Neural progenitor cell (in vitro differentiated cells): ENCODE data around the gene RCSD1. TPM values are rescaled to one million over a fixed set of nuclear protein-coding genes. Genes with fewer than 3 reads are reported as not detected.

Experiments
- DNase-seq: peaks from one replicate; pipeline ENCODE4 v3.0.0-alpha.2; 2016; ENCODE audit warnings: low spot score
- H2AFZ ChIP-seq: fragments of 200-600 bp; sonication (generic); replicated peaks from 2 replicates; pipeline ENCODE4 v1.6.1; 2016; ENCODE audit warnings: antibody characterized with exemption
- H3F3A ChIP-seq: fragments of 200-600 bp; sonication (generic); 2 replicates; pipeline ENCODE4 v1.6.1; 2016; ENCODE audit warnings: antibody characterized with exemption, low read depth
- H3K27ac ChIP-seq: fragments of 200-600 bp; sonication (generic); 2 replicates; pipeline ENCODE4 v1.5.1; 2016; ENCODE audit warnings: mild to moderate bottlenecking
- H3K27me3 ChIP-seq: fragments of 200-600 bp; sonication (generic); 2 replicates; pipeline ENCODE4 v1.6.1; 2016; ENCODE audit warnings: mild to moderate bottlenecking, moderate library complexity
- H3K36me3 ChIP-seq: fragments of 200-600 bp; sonication (generic); 2 replicates; pipeline ENCODE4 v1.5.1; 2016
- H3K4me1 ChIP-seq: fragments of 200-600 bp; sonication (generic); 2 replicates; pipeline ENCODE4 v1.6.1; 2016; ENCODE audit warnings: mixed run types
- H3K4me2 ChIP-seq: fragments of 200-600 bp; sonication (generic); 2 replicates; pipeline ENCODE4 v1.6.1; 2016
- H3K4me3 ChIP-seq: fragments of 200-600 bp; sonication (generic); 2 replicates; pipeline ENCODE4 v1.5.1; 2016
- H3K79me2 ChIP-seq: fragments of 200-600 bp; sonication (generic); 2 replicates; pipeline ENCODE4 v1.6.1; 2016; ENCODE audit warnings: low read depth
- H3K9ac ChIP-seq: fragments of 200-600 bp; sonication (generic); 2 replicates; pipeline ENCODE4 v1.6.1; 2016
- H3K9me3 ChIP-seq: fragments of 200-600 bp; sonication (generic); 2 replicates; pipeline ENCODE4 v1.5.1; 2016; ENCODE audit warnings: low read depth
- H4K20me1 ChIP-seq: fragments of 200-600 bp; sonication (generic); 2 replicates; pipeline ENCODE4 v1.6.1; 2016; ENCODE audit warnings: low read depth
- H3K27ac Mint-ChIP-seq: 3 replicates; pipeline ENCODE4 v1.8.0; 2021; ENCODE audit warnings: mixed read lengths
- H3K27me3 Mint-ChIP-seq: 2 replicates; pipeline ENCODE4 v1.8.0; 2022; ENCODE audit warnings: low read depth, mild to moderate bottlenecking, inconsistent platforms, moderate library complexity, mixed read lengths; ENCODE audit not compliant: insufficient read depth
- H3K36me3 Mint-ChIP-seq: 3 replicates; pipeline ENCODE4 v1.8.0; 2021; ENCODE audit warnings: mixed read lengths
- H3K4me1 Mint-ChIP-seq: 3 replicates; pipeline ENCODE4 v1.8.0; 2021; ENCODE audit warnings: mixed read lengths
- H3K4me3 Mint-ChIP-seq: 3 replicates; pipeline ENCODE4 v1.8.0; 2021; ENCODE audit warnings: mild to moderate bottlenecking, moderate library complexity, mixed read lengths
- H3K9me3 Mint-ChIP-seq: 3 replicates; pipeline ENCODE4 v1.8.0; 2020; ENCODE audit warnings: mixed read lengths
- EZH2 ChIP-seq: fragments of 200-600 bp; sonication (generic); IDR thresholded peaks from 2 replicates; pipeline ENCODE4 v1.6.1; 2017; ENCODE audit warnings: antibody characterized with exemption, mild to moderate bottlenecking, moderate library complexity
- EZH2phosphoT487 ChIP-seq: fragments of 200-600 bp; sonication (generic); IDR thresholded peaks from 2 replicates; pipeline ENCODE4 v1.6.1; 2017; ENCODE audit warnings: antibody characterized with exemption
- total RNA-seq: library from RNA; depleted of rRNA; stranded (reverse); fragments of >200 nt; gene quantifications from 2 replicates; pipeline ENCODE4 v1.2.3, GENCODE V29; 2015; ENCODE audit warnings: low replicate concordance
- TF ChIP-seq, protein P1 (sequence below): fragments of 200-600 bp; sonication (generic); IDR thresholded peaks from 2 replicates; pipeline ENCODE4 v1.5.1; 2017; ENCODE audit warnings: antibody characterized with exemption, mild to moderate bottlenecking

The RCSD1 gene
- total RNA-seq, 1 donor from 2014 or later, result 0.06 TPM

- Mint-ChIP-seq H3K4me1 (peaks cover 39% of the 10 kb centered on the region), H3K4me3 (no peak overlapping the region), H3K27me3 (no peaks in the 10 kb centered on the region), H3K27ac (peak overlapping the region; percentile 55), H3K9me3 (no peaks in the 10 kb centered on the region), H3K36me3 (no peaks in the 10 kb centered on the region)
- peaks cover 15% of the 10 kb centered on the region for H3K4me1 ChIP-seq
- no peaks in the 10 kb centered on the region for H3K36me3 ChIP-seq
- TF ChIP-seq EZH2 (no peak), EZH2phosphoT487 (no peak)
- TF ChIP-seq, protein P1, sequence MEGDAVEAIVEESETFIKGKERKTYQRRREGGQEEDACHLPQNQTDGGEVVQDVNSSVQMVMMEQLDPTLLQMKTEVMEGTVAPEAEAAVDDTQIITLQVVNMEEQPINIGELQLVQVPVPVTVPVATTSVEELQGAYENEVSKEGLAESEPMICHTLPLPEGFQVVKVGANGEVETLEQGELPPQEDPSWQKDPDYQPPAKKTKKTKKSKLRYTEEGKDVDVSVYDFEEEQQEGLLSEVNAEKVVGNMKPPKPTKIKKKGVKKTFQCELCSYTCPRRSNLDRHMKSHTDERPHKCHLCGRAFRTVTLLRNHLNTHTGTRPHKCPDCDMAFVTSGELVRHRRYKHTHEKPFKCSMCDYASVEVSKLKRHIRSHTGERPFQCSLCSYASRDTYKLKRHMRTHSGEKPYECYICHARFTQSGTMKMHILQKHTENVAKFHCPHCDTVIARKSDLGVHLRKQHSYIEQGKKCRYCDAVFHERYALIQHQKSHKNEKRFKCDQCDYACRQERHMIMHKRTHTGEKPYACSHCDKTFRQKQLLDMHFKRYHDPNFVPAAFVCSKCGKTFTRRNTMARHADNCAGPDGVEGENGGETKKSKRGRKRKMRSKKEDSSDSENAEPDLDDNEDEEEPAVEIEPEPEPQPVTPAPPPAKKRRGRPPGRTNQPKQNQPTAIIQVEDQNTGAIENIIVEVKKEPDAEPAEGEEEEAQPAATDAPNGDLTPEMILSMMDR, result no peak
- H3K9me3 ChIP-seq, result no peaks in the 10 kb centered on the region
- H4K20me1 ChIP-seq, result no peaks in the 10 kb centered on the region
- H3K9ac ChIP-seq, result no peak overlapping the region
- H3K27me3 ChIP-seq, result no peaks in the 10 kb centered on the region
- H3K4me2 ChIP-seq, result no peak overlapping the region
- no peak for DNase-seq
- no peaks in the 10 kb centered on the region for H3F3A ChIP-seq
- no peak overlapping the region for H2AFZ ChIP-seq
- no peak overlapping the region for H3K4me3 ChIP-seq
- no peak overlapping the region for H3K27ac ChIP-seq
- no peaks in the 10 kb centered on the region for H3K79me2 ChIP-seq
Measured at GRCh38 chr1:167651161-167651693, 21.2 kb downstream of the RCSD1 start.

DNA sequence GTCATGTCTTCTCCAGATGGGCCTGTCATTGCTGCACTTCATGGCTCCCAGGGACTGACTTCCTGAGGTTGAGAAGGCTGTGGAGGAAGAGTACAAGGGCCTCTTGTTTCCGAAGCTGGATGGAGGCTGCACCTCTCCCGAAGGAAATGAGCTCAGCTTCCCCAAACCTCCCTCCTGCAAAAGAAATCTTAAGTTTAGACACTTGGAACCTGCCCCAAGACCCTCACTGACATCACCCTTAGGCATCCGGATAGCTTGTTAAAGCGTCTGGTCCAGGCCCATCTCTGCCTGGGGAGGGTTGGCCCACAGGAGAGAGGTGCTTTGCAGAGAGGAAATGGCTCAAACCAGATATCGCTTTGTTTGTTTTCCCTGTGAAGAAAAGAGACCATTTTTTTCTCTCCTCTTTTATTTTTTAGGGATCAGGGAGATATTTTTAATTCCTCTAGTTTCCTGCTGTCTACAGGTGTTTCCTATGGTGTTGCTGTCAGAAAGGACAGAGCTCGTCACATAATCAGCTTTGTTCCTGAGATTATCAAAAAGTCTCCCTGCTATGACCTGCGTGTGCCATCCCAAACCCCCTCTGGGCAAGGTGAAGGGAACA lies 25.0 kb downstream of the RCSD1 start:
- H3K4me2 ChIP-seq, result no peak overlapping the region
- no peak for DNase-seq
- H2AFZ ChIP-seq, result no peak overlapping the region
- H3K4me1 Mint-ChIP-seq, result peaks cover 27% of the 10 kb centered on the region
- H3K27me3 ChIP-seq, result no peaks in the 10 kb centered on the region
- no peaks in the 10 kb centered on the region for H3F3A ChIP-seq
- H4K20me1 ChIP-seq, result no peaks in the 10 kb centered on the region
- H3K36me3 Mint-ChIP-seq, result no peaks in the 10 kb centered on the region
- H3K27ac Mint-ChIP-seq, result no peak overlapping the region
- H3K27me3 Mint-ChIP-seq, result peaks cover 2% of the 10 kb centered on the region
- no peak overlapping the region for H3K4me3 Mint-ChIP-seq
- peaks cover 14% of the 10 kb centered on the region for H3K4me1 ChIP-seq
- no peaks in the 10 kb centered on the region for H3K9me3 Mint-ChIP-seq
- no peak overlapping the region for H3K4me3 ChIP-seq
- H3K79me2 ChIP-seq, result no peaks in the 10 kb centered on the region
- H3K9me3 ChIP-seq, result no peaks in the 10 kb centered on the region
- no peak for TF ChIP-seq EZH2phosphoT487
- H3K27ac ChIP-seq, result no peak overlapping the region
- H3K36me3 ChIP-seq, result no peaks in the 10 kb centered on the region
- no peak overlapping the region for H3K9ac ChIP-seq

DNA sequence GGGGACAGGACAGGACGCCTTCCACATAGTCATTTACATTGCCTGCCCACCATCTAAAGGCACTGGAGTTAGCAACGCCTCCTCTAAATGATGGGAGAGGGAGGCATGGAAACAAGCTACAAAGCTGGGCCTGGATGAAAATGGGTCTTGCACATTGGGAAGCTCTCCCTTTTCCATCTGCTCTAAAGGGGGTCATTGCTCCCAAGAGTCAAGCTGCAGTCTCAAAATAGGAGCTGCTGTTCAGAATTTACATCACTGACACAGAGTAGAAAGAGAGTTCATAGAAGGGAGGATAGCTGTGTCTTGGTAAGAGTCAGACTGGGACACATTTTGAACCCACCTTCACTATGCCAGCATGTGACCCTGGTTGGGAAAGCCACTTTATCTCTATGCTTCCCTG lies 26.6 kb downstream of the RCSD1 start:
- no peaks in the 10 kb centered on the region for H3K9me3 Mint-ChIP-seq
- no peak overlapping the region for H3K4me3 ChIP-seq

More for the DNA sequence above, 26.6 kb downstream of the RCSD1 start:
- Histone ChIP-seq H3K9ac (no peak overlapping the region), H3K4me2 (no peak overlapping the region), H3F3A (no peaks in the 10 kb centered on the region), H3K79me2 (no peaks in the 10 kb centered on the region), H3K36me3 (no peaks in the 10 kb centered on the region), H3K9me3 (no peaks in the 10 kb centered on the region), H2AFZ (no peak overlapping the region), H3K27ac (no peak overlapping the region), H3K27me3 (no peaks in the 10 kb centered on the region), H4K20me1 (no peaks in the 10 kb centered on the region), H3K4me1 (peaks cover 9% of the 10 kb centered on the region)
- Mint-ChIP-seq H3K27ac (no peak overlapping the region), H3K27me3 (peaks cover 4% of the 10 kb centered on the region), H3K4me3 (no peak overlapping the region), H3K36me3 (no peaks in the 10 kb centered on the region), H3K4me1 (peaks cover 14% of the 10 kb centered on the region)
- no peak for DNase-seq
- TF ChIP-seq, protein P1, result no peak
- no peak for TF ChIP-seq EZH2phosphoT487
- TF ChIP-seq EZH2, result no peak
